CD14-positive monocyte (primary cell): ENCODE data around the gene IFFO2. TPM values are rescaled to one million over a fixed set of nuclear protein-coding genes. Genes with fewer than 3 reads are reported as not detected.

ENCODE experiments used
- DNase-seq, 3 donors: peaks; one replicate each; pipeline ENCODE4 v3.0.0-alpha.2; 2011 to 2022
- H2AFZ ChIP-seq: 2 replicates; pipeline ENCODE4 v1.6.0; 2012; ENCODE audit warnings: mild to moderate bottlenecking, low read depth, low read length, inconsistent platforms; ENCODE audit not compliant: insufficient read depth, poor library complexity, severe bottlenecking
- H3K27ac ChIP-seq, 2 donors: 1 replicate in 1 of 2; 2 replicates in 1 of 2; pipeline ENCODE4 v1.5.1; 2012 to 2013; ENCODE audit warnings: low read length in 2 of 2, control low read depth in 1 of 2, inconsistent platforms in 1 of 2, low read depth in 1 of 2, mild to moderate bottlenecking in 1 of 2
- H3K27me3 ChIP-seq, 2 donors: one replicate each; pipeline versions ENCODE4 v1.6.0 to v1.6.1; 2011 to 2013; ENCODE audit warnings: low read length in 2 of 2; ENCODE audit not compliant: control insufficient read depth in 2 of 2, insufficient read depth in 2 of 2
- H3K36me3 ChIP-seq, 2 donors: replicated peaks in 1 of 2; 1 replicate in 1 of 2; 2 replicates in 1 of 2; pipeline versions ENCODE4 v1.5.1 to v1.6.1; 2012 to 2013; ENCODE audit warnings: low read length in 2 of 2, control low read depth in 1 of 2, inconsistent platforms in 1 of 2, mild to moderate bottlenecking in 1 of 2; ENCODE audit not compliant: insufficient read depth in 2 of 2, control insufficient read depth in 1 of 2
- H3K4me1 ChIP-seq, 2 donors: 1 replicate in 1 of 2; 2 replicates in 1 of 2; pipeline versions ENCODE4 v1.5.1 to v1.6.1; 2012 to 2013; ENCODE audit warnings: low read length in 2 of 2, control low read depth in 1 of 2, inconsistent platforms in 1 of 2, mild to moderate bottlenecking in 1 of 2, moderate library complexity in 1 of 2; ENCODE audit not compliant: insufficient read depth in 2 of 2, control insufficient read depth in 1 of 2
- H3K4me2 ChIP-seq: replicated peaks from 2 replicates; pipeline ENCODE3; 2012; ENCODE audit warnings: low read length, moderate library complexity, mild to moderate bottlenecking; ENCODE audit not compliant: poor library complexity, severe bottlenecking; ENCODE audit errors: extremely low read depth
- H3K4me3 ChIP-seq, 3 experiments: fragments of 200-600 bp in 1 of 3; sonication (generic) in 1 of 3; replicated peaks in 1 of 3; 1 replicate in 2 of 3; 2 replicates in 1 of 3; pipeline ENCODE4 v1.5.1; 2011 to 2013; ENCODE audit warnings: low read length in 3 of 3, mild to moderate bottlenecking in 3 of 3, control low read depth in 2 of 3, low read depth in 2 of 3, inconsistent platforms in 1 of 3, moderate library complexity in 1 of 3
- H3K79me2 ChIP-seq: 2 replicates; pipeline ENCODE4 v1.6.0; 2012; ENCODE audit warnings: mild to moderate bottlenecking, control low read depth, inconsistent platforms, low read length, moderate library complexity; ENCODE audit not compliant: insufficient read depth
- H3K9ac ChIP-seq: 2 replicates; pipeline ENCODE4 v1.6.0; 2017; ENCODE audit warnings: low read length, mild to moderate bottlenecking; ENCODE audit not compliant: insufficient read depth, poor library complexity, severe bottlenecking
- H3K9me3 ChIP-seq, 2 donors: replicated peaks in 1 of 2; 1 replicate in 1 of 2; 2 replicates in 1 of 2; pipeline versions ENCODE4 v1.5.1 to v1.6.1; 2012 to 2013; ENCODE audit warnings: low read length in 2 of 2, control low read depth in 1 of 2; ENCODE audit not compliant: control insufficient read depth in 1 of 2, insufficient read depth in 1 of 2
- H4K20me1 ChIP-seq: 2 replicates; pipeline ENCODE4 v1.6.0; 2012; ENCODE audit warnings: mild to moderate bottlenecking, low read length, control low read depth, moderate library complexity; ENCODE audit not compliant: insufficient read depth
- H3K27ac Mint-ChIP-seq, 7 donors: one replicate each; pipeline ENCODE4 v1.8.0; 2020; ENCODE audit warnings: mild to moderate bottlenecking in 7 of 7, mixed read lengths in 7 of 7, moderate library complexity in 6 of 7, inconsistent platforms in 2 of 7
- H3K27me3 Mint-ChIP-seq, 3 donors: one replicate each; pipeline ENCODE4 v1.8.0; 2021 to 2022; ENCODE audit warnings: low read depth in 3 of 3, mild to moderate bottlenecking in 3 of 3, mixed read lengths in 3 of 3, moderate library complexity in 3 of 3, inconsistent platforms in 1 of 3
- H3K36me3 Mint-ChIP-seq, 2 donors: one replicate each; pipeline ENCODE4 v1.8.0; 2020; ENCODE audit warnings: mixed read lengths in 2 of 2, inconsistent platforms in 1 of 2, mild to moderate bottlenecking in 1 of 2
- H3K4me1 Mint-ChIP-seq: one replicate; pipeline ENCODE4 v1.8.0; 2020; ENCODE audit warnings: mild to moderate bottlenecking, mixed read lengths
- H3K4me3 Mint-ChIP-seq, 2 donors: one replicate each; pipeline ENCODE4 v1.8.0; 2020; ENCODE audit warnings: mild to moderate bottlenecking in 2 of 2, mixed read lengths in 2 of 2, moderate library complexity in 1 of 2
- H3K9me3 Mint-ChIP-seq, 7 donors: one replicate each; pipeline ENCODE4 v1.8.0; 2020 to 2022; ENCODE audit warnings: mixed read lengths in 7 of 7, mild to moderate bottlenecking in 6 of 7, moderate library complexity in 6 of 7, inconsistent platforms in 2 of 7
- WGBS: methylation state at CpG from one replicate; pipeline ENCODE4 v1.1.5; 2013; ENCODE audit warnings: missing lambda C conversion rate; ENCODE audit not compliant: insufficient coverage; 5-methylcytosine and 5-hydroxymethylcytosine counted together
- intact Hi-C, 2 donors: fragments of 100-400 bp; cut with micrococcal nuclease; formaldehyde crosslinking; loops; one replicate each; pipeline versions ENCODE4 v1.15.0 to v1.15.1; 2023
- polyA plus RNA-seq, 3 donors: library from polyadenylated mRNA; depleted of rRNA in 1 of 3; unstranded in 2 of 3; stranded (reverse) in 1 of 3; fragments of 300-500 nt in 2 of 3; fragments of >200 nt in 1 of 3; fragmentation: Illumina TruSeq in 2 of 3; gene quantifications; 1 replicate in 2 of 3; 2 replicates in 1 of 3; pipeline ENCODE4 v1.2.3, GENCODE V29; 2012 to 2021
- TF ChIP-seq, protein P1 (sequence below): fragments of 200-600 bp; IDR thresholded peaks from one replicate; pipeline ENCODE4 v1.8.0; 2022; ENCODE audit warnings: antibody characterized with exemption, mild to moderate bottlenecking

Gene IFFO2
- polyA plus RNA-seq, 3 donors, result 0.78 to 17.5 (median 0.94) TPM

GRCh38 chr1:18948913-18949685, 7.4 kb downstream of the IFFO2 start:
- Mint-ChIP-seq H3K27ac (peak overlapping the region in 5 of 7 donors; percentile 31 to 100 (median 45)), H3K4me3 (peak overlapping the region; percentile 87 to 93), H3K9me3 (peaks cover 0 to 1% (median 0%) of the 10 kb centered on the region in 7 donors), H3K36me3 (peaks cover 17 to 19% of the 10 kb centered on the region in 2 donors), H3K4me1 (peaks cover 81% of the 10 kb centered on the region), H3K27me3 (peaks cover 6 to 9% (median 8%) of the 10 kb centered on the region in 3 donors)
- Histone ChIP-seq H2AFZ (no peak overlapping the region), H3K27me3 (peaks cover 0 to 7% of the 10 kb centered on the region in 2 donors), H3K4me3 (peak overlapping the region in 1 of 3 experiments; percentile 79), H3K9me3 (no peaks in the 10 kb centered on the region), H4K20me1 (peaks cover 55% of the 10 kb centered on the region), H3K27ac (peak overlapping the region in 1 of 2 donors; percentile 97), H3K36me3 (no peaks in the 10 kb centered on the region), H3K4me2 (peak overlapping the region; percentile 76), H3K9ac (no peak overlapping the region), H3K4me1 (peaks cover 55 to 76% of the 10 kb centered on the region in 2 donors), H3K79me2 (peaks cover 77% of the 10 kb centered on the region)
- TF ChIP-seq, protein P1, sequence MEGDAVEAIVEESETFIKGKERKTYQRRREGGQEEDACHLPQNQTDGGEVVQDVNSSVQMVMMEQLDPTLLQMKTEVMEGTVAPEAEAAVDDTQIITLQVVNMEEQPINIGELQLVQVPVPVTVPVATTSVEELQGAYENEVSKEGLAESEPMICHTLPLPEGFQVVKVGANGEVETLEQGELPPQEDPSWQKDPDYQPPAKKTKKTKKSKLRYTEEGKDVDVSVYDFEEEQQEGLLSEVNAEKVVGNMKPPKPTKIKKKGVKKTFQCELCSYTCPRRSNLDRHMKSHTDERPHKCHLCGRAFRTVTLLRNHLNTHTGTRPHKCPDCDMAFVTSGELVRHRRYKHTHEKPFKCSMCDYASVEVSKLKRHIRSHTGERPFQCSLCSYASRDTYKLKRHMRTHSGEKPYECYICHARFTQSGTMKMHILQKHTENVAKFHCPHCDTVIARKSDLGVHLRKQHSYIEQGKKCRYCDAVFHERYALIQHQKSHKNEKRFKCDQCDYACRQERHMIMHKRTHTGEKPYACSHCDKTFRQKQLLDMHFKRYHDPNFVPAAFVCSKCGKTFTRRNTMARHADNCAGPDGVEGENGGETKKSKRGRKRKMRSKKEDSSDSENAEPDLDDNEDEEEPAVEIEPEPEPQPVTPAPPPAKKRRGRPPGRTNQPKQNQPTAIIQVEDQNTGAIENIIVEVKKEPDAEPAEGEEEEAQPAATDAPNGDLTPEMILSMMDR, result no peak
- DNase-seq, result no peak
- intact Hi-C loops, result no loop called here
- WGBS, result 67% methylated on average over 20 of the region's 23 CpGs

DNA sequence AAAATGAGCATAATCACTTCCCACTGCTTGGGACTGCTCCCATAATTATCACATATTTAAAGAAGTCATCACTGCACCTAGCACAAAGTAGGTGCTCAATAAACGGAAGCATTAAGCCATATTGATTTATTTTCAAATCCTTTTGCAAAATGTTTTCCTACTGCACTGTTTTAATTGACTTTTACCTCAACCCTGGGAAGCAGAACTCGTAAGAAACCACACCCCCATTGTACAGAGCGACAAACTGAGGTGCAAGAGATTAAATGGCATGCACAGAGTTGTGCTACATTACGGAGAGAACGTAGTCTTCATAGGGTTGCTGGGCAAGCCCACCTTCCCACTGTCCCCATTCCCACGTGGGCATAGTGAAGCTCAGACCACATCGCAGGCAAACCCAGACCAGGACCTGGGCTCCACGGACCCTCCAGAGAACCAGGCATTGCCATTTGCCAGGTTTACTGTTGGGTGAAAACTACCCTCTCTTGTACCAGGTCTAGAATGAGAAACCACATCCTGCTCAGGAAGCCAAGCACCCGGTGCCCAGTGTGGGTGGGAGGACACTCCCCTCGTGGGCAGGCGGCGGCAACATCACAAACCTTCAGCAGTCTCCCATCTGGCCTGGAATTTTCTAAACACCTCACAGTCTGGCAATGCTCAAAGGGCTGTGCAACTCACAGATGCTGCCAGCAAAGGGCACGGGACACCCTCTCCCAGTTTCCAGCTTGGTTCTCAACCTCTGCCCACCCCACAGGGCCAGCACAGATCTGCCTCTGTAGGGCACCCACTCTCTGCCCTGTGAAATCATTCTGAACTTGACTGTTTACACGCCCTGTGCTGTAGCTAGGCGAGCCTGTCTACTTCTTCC, 8.2 kb downstream of the IFFO2 start:
- Histone ChIP-seq H3K79me2 (peaks cover 69% of the 10 kb centered on the region), H3K4me3 (no peak overlapping the region), H4K20me1 (peaks cover 56% of the 10 kb centered on the region), H3K36me3 (no peaks in the 10 kb centered on the region), H3K9me3 (no peaks in the 10 kb centered on the region), H3K4me1 (peaks cover 53 to 67% of the 10 kb centered on the region in 2 donors), H2AFZ (no peak overlapping the region), H3K27ac (no peak overlapping the region), H3K4me2 (no peak overlapping the region), H3K27me3 (peaks cover 0 to 5% of the 10 kb centered on the region in 2 donors), H3K9ac (no peak overlapping the region)
- intact Hi-C loops, result no loop called here
- TF ChIP-seq, protein P1, result no peak
- peak overlapping the region in 4 of 7 donors; percentile 4 to 54 (median 40) for H3K27ac Mint-ChIP-seq
- peaks cover 77% of the 10 kb centered on the region for H3K4me1 Mint-ChIP-seq
- WGBS, result 63% methylated on average over 10 of the region's 15 CpGs
- no peak for DNase-seq
- peaks cover 0 to 6% (median 2%) of the 10 kb centered on the region in 3 donors for H3K27me3 Mint-ChIP-seq
- H3K36me3 Mint-ChIP-seq, result peaks cover 14 to 18% of the 10 kb centered on the region in 2 donors
- H3K9me3 Mint-ChIP-seq, result no peaks in the 10 kb centered on the region
- H3K4me3 Mint-ChIP-seq, result no peak overlapping the region
